ENCODE measurements around the gene EBNA1BP2. TPM values are rescaled to one million over a fixed set of nuclear protein-coding genes. Genes with fewer than 3 reads are reported as not detected.
"Not testable (repeated sequence)": the region's sequence is repeated elsewhere in the genome, so short reads cannot be mapped to it uniquely, and the experiment has no call there.

EBNA1BP2 gene, protein sequence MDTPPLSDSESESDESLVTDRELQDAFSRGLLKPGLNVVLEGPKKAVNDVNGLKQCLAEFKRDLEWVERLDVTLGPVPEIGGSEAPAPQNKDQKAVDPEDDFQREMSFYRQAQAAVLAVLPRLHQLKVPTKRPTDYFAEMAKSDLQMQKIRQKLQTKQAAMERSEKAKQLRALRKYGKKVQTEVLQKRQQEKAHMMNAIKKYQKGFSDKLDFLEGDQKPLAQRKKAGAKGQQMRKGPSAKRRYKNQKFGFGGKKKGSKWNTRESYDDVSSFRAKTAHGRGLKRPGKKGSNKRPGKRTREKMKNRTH
- total RNA-seq = 89.3 and 119 TPM in 2 replicates

DNA sequence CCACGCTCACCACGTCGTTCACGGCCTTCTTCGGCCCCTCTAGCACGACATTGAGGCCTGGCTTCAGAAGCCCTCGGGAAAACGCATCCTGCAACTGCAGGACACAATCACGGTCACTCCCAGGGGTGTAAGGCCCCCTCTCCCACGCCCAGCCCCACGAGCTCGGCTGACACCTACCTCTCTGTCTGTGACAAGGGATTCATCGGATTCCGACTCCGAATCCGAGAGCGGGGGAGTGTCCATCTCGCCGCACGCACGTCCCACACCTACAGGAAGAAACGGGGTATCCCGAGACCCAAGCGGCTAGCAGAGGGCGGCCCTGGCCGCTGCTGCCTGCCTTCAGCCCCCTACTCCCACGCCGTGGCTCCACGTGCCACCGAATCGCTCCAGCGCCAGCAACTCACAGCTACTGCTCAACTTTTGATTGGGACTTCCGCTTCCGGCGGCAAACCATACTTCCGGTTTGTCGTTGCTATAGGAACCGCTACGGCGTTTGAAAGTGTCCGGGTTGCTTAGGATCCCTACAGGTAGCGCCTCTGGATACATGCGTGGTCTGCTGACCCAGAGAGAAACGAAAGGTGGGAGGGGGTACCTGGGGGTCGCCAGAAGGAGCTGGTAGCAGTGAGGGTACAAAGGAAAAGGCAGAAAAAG, at the start of gene EBNA1BP2, which contains the start of gene CFAP57:
TSS of gene EBNA1BP2 (minus strand) at position 415 of the 651 bp plus-strand sequence. CDS start at position 243, 172 bp downstream.
TSS of gene CFAP57 (plus strand) at position 455 of the 651 bp plus-strand sequence. CDS start 424 bp downstream, outside the sequence.
- TF ChIP-seq, protein P1, sequence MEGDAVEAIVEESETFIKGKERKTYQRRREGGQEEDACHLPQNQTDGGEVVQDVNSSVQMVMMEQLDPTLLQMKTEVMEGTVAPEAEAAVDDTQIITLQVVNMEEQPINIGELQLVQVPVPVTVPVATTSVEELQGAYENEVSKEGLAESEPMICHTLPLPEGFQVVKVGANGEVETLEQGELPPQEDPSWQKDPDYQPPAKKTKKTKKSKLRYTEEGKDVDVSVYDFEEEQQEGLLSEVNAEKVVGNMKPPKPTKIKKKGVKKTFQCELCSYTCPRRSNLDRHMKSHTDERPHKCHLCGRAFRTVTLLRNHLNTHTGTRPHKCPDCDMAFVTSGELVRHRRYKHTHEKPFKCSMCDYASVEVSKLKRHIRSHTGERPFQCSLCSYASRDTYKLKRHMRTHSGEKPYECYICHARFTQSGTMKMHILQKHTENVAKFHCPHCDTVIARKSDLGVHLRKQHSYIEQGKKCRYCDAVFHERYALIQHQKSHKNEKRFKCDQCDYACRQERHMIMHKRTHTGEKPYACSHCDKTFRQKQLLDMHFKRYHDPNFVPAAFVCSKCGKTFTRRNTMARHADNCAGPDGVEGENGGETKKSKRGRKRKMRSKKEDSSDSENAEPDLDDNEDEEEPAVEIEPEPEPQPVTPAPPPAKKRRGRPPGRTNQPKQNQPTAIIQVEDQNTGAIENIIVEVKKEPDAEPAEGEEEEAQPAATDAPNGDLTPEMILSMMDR (IDR thresholded peaks at IDR 0.05; ENCODE audit: insufficient read depth, low read length, poor library complexity, severe bottlenecking) = no peak
- H3K36me3 ChIP-seq (ENCODE audit: control insufficient read depth, insufficient read depth, low read length) = no peaks in the 10 kb centered on the region

DNA sequence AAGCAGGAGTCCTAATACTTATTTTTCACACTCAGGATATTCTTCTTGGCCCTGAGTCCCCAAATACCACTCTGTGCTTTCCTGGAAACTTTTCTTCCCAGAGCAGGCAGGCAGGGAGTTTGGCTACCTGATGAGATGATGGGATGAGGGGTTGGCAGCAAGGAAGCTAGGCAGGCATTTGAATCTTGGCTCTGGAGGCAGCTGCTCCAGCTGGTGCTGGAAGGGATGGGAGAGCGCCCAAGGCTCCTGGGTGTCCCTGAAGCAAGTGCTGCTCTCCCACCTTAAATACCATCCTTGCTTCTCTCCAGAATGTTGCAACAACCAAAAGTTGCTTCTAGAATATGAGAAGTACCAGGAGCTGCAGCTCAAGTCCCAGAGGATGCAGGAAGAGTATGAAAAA, 49.7 kb upstream of the EBNA1BP2 start:
- Histone ChIP-seq H3K36me3 (ENCODE audit: control insufficient read depth, insufficient read depth, low read length) (no peaks in the 10 kb centered on the region), H3K27me3 (ENCODE audit: control insufficient read depth, insufficient read depth, low read length) (no peaks in the 10 kb centered on the region), H3K4me3 (ENCODE audit: low read depth, low read length) (no peak overlapping the region)
- TF ChIP-seq, protein P1 (IDR thresholded peaks at IDR 0.05; ENCODE audit: insufficient read depth, low read length, poor library complexity, severe bottlenecking) = no peak
- DNase-seq (ENCODE audit: low read depth) = no peak

More for the DNA sequence above, at the start of gene EBNA1BP2, which contains the start of gene CFAP57:
- Histone ChIP-seq H3K27me3 (ENCODE audit: control insufficient read depth, insufficient read depth, low read length) (peaks cover 4% of the 10 kb centered on the region), H3K4me3 (ENCODE audit: low read depth, low read length) (peak within 1 kb of the TSS; percentile 93)
- peak; percentile 75 for DNase-seq (ENCODE audit: low read depth)

DNA sequence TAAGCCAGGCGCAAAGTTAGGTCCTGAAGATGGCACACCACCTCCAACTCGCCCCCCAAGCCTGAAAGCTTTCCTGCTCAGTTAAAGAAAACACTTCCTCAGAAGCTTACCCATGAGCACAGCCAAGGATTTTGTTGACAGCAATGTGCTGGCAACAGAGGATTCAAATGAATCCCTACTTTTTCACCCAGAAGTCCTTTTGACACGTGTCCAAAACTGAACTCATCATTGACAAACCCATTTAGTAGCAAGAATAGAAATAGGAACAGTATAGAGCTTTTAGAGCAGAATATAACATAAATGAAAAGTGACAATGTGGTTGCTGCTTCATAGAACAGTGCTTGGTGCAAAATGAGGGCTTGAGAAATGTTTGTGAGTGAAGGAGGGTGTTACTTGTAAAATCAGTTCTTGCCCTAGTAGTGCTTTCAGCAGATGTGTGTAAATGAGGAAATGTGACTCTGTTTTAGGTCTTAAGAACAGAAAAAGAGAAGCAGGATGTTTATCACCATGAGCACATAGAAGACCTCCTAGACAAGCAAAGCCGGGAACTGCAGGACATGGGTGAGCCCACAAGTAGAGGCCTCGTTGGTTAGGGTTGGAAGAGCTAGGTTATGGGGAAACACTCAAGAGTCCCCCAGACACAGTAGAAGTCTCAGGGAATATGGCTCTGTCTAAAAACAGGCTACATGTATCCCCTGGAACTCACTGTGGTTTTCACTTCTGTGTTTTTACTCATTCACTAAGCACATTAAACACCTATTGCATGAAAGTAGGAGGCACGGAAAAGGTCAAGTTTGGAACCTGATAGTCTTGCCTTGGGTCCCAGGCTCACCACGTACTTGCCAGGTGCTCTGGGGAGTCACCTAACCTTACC, 49.1 kb upstream of the EBNA1BP2 start:
- no peak for DNase-seq (ENCODE audit: low read depth)
- Histone ChIP-seq H3K36me3 (ENCODE audit: control insufficient read depth, insufficient read depth, low read length) (no peaks in the 10 kb centered on the region), H3K27me3 (ENCODE audit: control insufficient read depth, insufficient read depth, low read length) (no peaks in the 10 kb centered on the region), H3K4me3 (ENCODE audit: low read depth, low read length) (no peak overlapping the region)
- TF ChIP-seq, protein P1 (IDR thresholded peaks at IDR 0.05; ENCODE audit: insufficient read depth, low read length, poor library complexity, severe bottlenecking) = no peak

DNA sequence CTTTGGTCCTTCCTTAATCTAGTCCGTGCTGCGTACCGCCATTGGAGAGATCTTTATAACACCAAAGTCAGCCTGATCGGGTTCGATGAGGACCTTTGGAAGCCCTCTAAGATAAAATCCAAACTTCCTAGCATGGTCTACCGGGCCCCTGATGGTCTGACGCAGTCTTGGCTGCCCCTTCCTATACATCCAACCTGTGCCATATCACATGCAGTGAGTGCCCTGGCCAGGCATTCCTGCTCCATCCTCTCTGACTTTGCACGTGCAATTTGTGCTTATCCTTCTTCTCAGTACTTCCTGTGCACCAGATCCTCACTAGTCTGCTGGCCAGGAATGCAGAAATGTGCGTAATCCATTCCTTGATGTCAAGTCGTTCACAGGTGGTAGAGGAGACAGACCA, 45.7 kb upstream of the EBNA1BP2 start:
- Histone ChIP-seq H3K36me3 (ENCODE audit: control insufficient read depth, insufficient read depth, low read length) (no peaks in the 10 kb centered on the region), H3K27me3 (ENCODE audit: control insufficient read depth, insufficient read depth, low read length) (no peaks in the 10 kb centered on the region), H3K4me3 (ENCODE audit: low read depth, low read length) (no peak overlapping the region)
- no peak for DNase-seq (ENCODE audit: low read depth)
- TF ChIP-seq, protein P1 (IDR thresholded peaks at IDR 0.05; ENCODE audit: insufficient read depth, low read length, poor library complexity, severe bottlenecking) = no peak

DNA sequence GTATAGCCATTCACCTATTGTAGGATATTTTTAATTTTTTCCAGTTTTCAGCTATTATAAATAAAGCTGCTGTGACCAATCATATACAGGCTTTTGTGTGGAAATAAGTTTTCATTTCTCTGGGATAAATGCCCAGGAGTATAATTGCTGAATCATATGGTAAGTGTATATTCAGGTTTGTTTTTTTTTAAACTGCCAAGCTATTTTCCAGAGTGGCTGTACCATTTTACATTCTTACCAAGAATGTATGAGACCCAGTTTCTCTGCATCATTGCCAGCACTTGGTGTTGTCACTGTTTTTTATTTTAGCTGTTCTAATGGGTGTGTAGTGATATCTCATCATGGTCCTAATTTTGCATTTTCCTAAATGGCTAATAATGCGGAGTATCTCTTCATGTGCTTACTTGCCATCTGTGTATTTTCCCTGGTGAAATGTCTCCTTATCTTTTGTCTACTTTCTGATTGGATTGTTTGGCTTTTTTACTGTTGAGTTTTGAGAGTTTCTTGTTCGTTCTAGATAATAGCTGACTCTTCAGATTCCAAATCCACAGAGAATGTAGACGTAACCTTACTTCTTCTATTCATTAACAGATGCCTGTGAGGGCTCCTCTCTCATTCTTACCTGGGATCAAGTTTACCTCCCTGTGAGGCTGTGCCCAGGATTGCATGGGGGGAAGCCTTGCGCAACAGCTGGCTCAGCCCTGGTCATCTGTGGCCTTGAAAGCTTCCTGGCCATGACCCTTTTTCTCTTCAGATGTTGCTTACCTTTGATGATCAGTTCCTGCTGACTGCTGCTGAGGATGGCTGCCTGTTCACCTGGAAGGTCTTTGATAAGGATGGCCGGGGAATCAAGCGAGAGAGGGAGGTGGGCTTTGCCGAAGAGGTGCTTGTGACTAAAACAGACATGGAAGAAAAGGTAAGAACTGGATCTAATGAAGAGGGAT, 42.7 kb upstream of the EBNA1BP2 start:
- TF ChIP-seq, protein P1 (IDR thresholded peaks at IDR 0.05; ENCODE audit: insufficient read depth, low read length, poor library complexity, severe bottlenecking) = no peak
- no peaks in the 10 kb centered on the region for H3K27me3 ChIP-seq (ENCODE audit: control insufficient read depth, insufficient read depth, low read length)
- no peak for DNase-seq (ENCODE audit: low read depth)
- no peaks in the 10 kb centered on the region for H3K36me3 ChIP-seq (ENCODE audit: control insufficient read depth, insufficient read depth, low read length)
- no peak overlapping the region for H3K4me3 ChIP-seq (ENCODE audit: low read depth, low read length)

DNA sequence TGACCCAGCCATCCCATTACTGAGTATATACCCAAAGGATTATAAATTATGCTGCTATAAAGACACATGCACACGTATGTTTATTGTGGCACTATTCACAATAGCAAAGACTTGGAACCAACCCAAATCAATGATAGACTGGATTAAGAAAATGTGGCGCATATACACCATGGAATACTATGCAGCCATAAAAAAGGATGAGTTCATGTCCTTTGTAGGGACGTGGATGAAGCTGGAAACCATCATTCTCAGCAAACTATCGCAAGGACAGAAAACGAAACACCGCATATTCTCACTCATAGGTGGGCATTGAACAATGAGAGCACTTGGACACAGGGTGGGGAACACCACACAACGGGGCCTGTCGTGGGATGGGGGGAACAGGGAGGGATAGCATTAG, 36.2 kb upstream of the EBNA1BP2 start:
- H3K4me3 ChIP-seq (ENCODE audit: low read depth, low read length); H3K27me3 ChIP-seq (ENCODE audit: control insufficient read depth, insufficient read depth, low read length); H3K36me3 ChIP-seq (ENCODE audit: control insufficient read depth, insufficient read depth, low read length); DNase-seq (ENCODE audit: low read depth): not testable (repeated sequence)
